GM12878 (cell line): ENCODE data around the gene ANKS4B. TPM values are rescaled to one million over a fixed set of nuclear protein-coding genes. Genes with fewer than 3 reads are reported as not detected.
"Not testable (repeated sequence)": the region's sequence is repeated elsewhere in the genome, so short reads cannot be mapped to it uniquely, and the experiment has no call there.

ENCODE experiments used
- ATAC-seq: fragments of 200-7000 bp; cut with Tn5 transposase; 3 replicates; pipeline ENCODE4 v1.9.1; 2020; ENCODE audit warnings: mild to moderate bottlenecking, moderate library complexity
- BruUV-seq: library from RNA; stranded (reverse); fragments of 400-500 nt; replicated peaks from 2 replicates; lab custom pipeline; 2021; lab: Mats Ljungman, UMichigan
- CTCF ChIA-PET: fragments of 300-600 bp; sonication (Branson Sonifier 250); formaldehyde crosslinking; extraction: SDS; loops from one replicate; lab custom pipeline; 2021; ENCODE audit warnings: inconsistent platforms; lab: Yijun Ruan, JAX
- POLR2A ChIA-PET: fragments of 350-600 bp; formaldehyde crosslinking; extraction: SDS; loops from one replicate; lab custom pipeline; 2021; ENCODE audit warnings: inconsistent platforms; lab: Charles Lee
- RAD21 ChIA-PET: fragments of 300-600 bp; sonication (Branson Sonifier 250); formaldehyde crosslinking; loops from one replicate; lab custom pipeline; 2023; ENCODE audit warnings: antibody characterized with exemption; ENCODE audit not compliant: unreplicated experiment; lab: Charles Lee
- SMC1A ChIA-PET: fragments of 300-600 bp; sonication (Branson Sonifier 250); formaldehyde crosslinking; loops from one replicate; lab custom pipeline; 2023; ENCODE audit not compliant: unreplicated experiment, uncharacterized antibody; lab: Charles Lee
- DNase-seq: peaks from one replicate; pipeline ENCODE4 v3.0.0-alpha.2; 2011; ENCODE audit warnings: low read depth, low spot score
- FAIRE-seq: peaks from 3 replicates; lab custom pipeline; 2011; peaks lifted over from hg19 to GRCh38; lab: Jason Lieb, UNC
- H2AFZ ChIP-seq: 2 replicates; pipeline ENCODE4 v1.6.0; 2011; ENCODE audit warnings: low read depth, low read length, control low read depth; ENCODE audit not compliant: control insufficient read depth
- H3K27ac ChIP-seq: 2 replicates; pipeline ENCODE4 v1.5.1; 2011; ENCODE audit warnings: control low read depth; ENCODE audit not compliant: control insufficient read depth, insufficient read depth
- H3K27me3 ChIP-seq, 2 experiments: replicated peaks in 1 of 2; 2 replicates each; pipeline versions ENCODE4 v1.6.0 to v1.6.1; 2011; ENCODE audit warnings: low read length in 1 of 2; ENCODE audit not compliant: control insufficient read depth in 2 of 2, insufficient read depth in 2 of 2
- H3K36me3 ChIP-seq, 2 experiments: 2 replicates each; pipeline ENCODE4 v1.5.1; 2011; ENCODE audit warnings: low read length in 1 of 2; ENCODE audit not compliant: control insufficient read depth in 2 of 2, insufficient read depth in 2 of 2
- H3K4me1 ChIP-seq: 2 replicates; pipeline ENCODE4 v1.6.1; 2011; ENCODE audit warnings: mild to moderate bottlenecking, low read length, moderate library complexity, mixed read lengths; ENCODE audit not compliant: control insufficient read depth, insufficient read depth
- H3K4me2 ChIP-seq: 2 replicates; pipeline ENCODE4 v1.6.0; 2011; ENCODE audit warnings: control low read depth; ENCODE audit not compliant: control insufficient read depth, insufficient read depth
- H3K4me3 ChIP-seq: fragments of 200-600 bp; sonication (generic); 2 replicates; pipeline ENCODE4 v1.5.1; 2016
- H3K79me2 ChIP-seq: 2 replicates; pipeline ENCODE4 v1.6.0; 2011; ENCODE audit warnings: low read length; ENCODE audit not compliant: control insufficient read depth, insufficient read depth
- H3K9ac ChIP-seq: 2 replicates; pipeline ENCODE4 v1.8.0; 2011; ENCODE audit warnings: low read length, control low read depth, mixed read lengths; ENCODE audit not compliant: control insufficient read depth, insufficient read depth
- H3K9me3 ChIP-seq: replicated peaks from 3 replicates; pipeline ENCODE4 v1.5.1; 2011; ENCODE audit warnings: mild to moderate bottlenecking, low read length; ENCODE audit not compliant: control insufficient read depth, insufficient read depth
- H4K20me1 ChIP-seq: 2 replicates; pipeline ENCODE4 v1.6.0; 2011; ENCODE audit not compliant: control insufficient read depth, insufficient read depth
- ATF7 ChIP-seq: fragments of 450-650 bp; IDR thresholded peaks from 2 replicates; pipeline ENCODE4 v1.6.1; 2016; ENCODE audit warnings: low read depth, mild to moderate bottlenecking
- BCL3 ChIP-seq: IDR thresholded peaks from 2 replicates; pipeline ENCODE4 v1.6.1; 2011; ENCODE audit warnings: borderline replicate concordance, low read depth, mild to moderate bottlenecking, moderate library complexity, low read length; ENCODE audit not compliant: insufficient read depth, poor library complexity, severe bottlenecking
- NFYB ChIP-seq: IDR thresholded peaks from 2 replicates; pipeline ENCODE4 v1.6.1; 2011; ENCODE audit warnings: low read depth, mild to moderate bottlenecking, low read length, improper control_type of control experiment, moderate library complexity; ENCODE audit not compliant: insufficient read depth
- POU2F2 ChIP-seq: IDR thresholded peaks from 3 replicates; pipeline ENCODE4 v1.6.1; 2011; ENCODE audit warnings: low read depth, mild to moderate bottlenecking, low read length, borderline replicate concordance
- RAD51 ChIP-seq: fragments of 450-650 bp; IDR thresholded peaks from 2 replicates; pipeline ENCODE4 v1.6.1; 2016; ENCODE audit warnings: moderate library complexity, mild to moderate bottlenecking, inconsistent platforms
- RELA ChIP-seq: fragments of 450-650 bp; IDR thresholded peaks from 2 replicates; pipeline ENCODE4 v1.8.0; 2014; ENCODE audit warnings: borderline replicate concordance; ENCODE audit not compliant: partially characterized antibody
- SKIL ChIP-seq: fragments of 450-650 bp; IDR thresholded peaks from 2 replicates; pipeline ENCODE4 v1.6.1; 2017; ENCODE audit warnings: mild to moderate bottlenecking, low read depth, inconsistent platforms; ENCODE audit not compliant: poor library complexity, severe bottlenecking
- SMAD1 ChIP-seq: fragments of 450-650 bp; IDR thresholded peaks from 2 replicates; pipeline ENCODE4 v1.6.1; 2018; ENCODE audit warnings: mild to moderate bottlenecking, low read depth; ENCODE audit not compliant: partially characterized antibody
- TARDBP ChIP-seq: IDR thresholded peaks from 2 replicates; pipeline ENCODE4 v1.6.1; 2016; ENCODE audit warnings: borderline replicate concordance
- YY1 ChIP-seq: IDR thresholded peaks from 2 replicates; pipeline ENCODE4 v1.6.1; 2011; ENCODE audit warnings: low read depth, mild to moderate bottlenecking, low read length
- WGBS: methylation state at CpG from one replicate; pipeline ENCODE4 v1.1.6; 2016; ENCODE audit warnings: low lambda C conversion rate; ENCODE audit not compliant: insufficient replicate concordance, insufficient coverage; ENCODE audit errors: missing lambda C conversion rate; 5-methylcytosine and 5-hydroxymethylcytosine counted together
- in situ Hi-C: fragments of 300-500 bp; cut with MboI; formaldehyde crosslinking; loops from 9 replicates; pipeline ENCODE4 v1.14.3; 2018; ENCODE audit warnings: mixed read lengths
- intact Hi-C: fragments of 100-400 bp; cut with micrococcal nuclease; formaldehyde crosslinking; loops from one replicate; pipeline ENCODE4 v1.14.2; 2022; ENCODE audit not compliant: unreplicated experiment
- polyA plus RNA-seq, 11 experiments: library from polyadenylated mRNA; depleted of rRNA in 4 of 11; unstranded in 6 of 11; stranded (reverse) in 5 of 11; fragments of >200 nt; fragmentation: Nextera tagmentation in 4 of 11; fragmentation: Illumina TruSeq in 1 of 11; extraction: Ambion mirVana in 4 of 11; extraction: Trizol in 1 of 11; gene quantifications; 1 replicate in 1 of 11; 2 replicates in 10 of 11; pipeline versions ENCODE4 v1.2.1 to v1.2.3, GENCODE V29; 2011 to 2016; ENCODE audit warnings: inconsistent platforms in 2 of 11, missing spikeins in 2 of 11, low read depth in 1 of 11
- total RNA-seq, 4 experiments: library from RNA; depleted of rRNA in 3 of 4; stranded (reverse); fragments of >200 nt in 3 of 4; fragmentation: Illumina TruSeq in 1 of 4; extraction: Trizol in 1 of 4; gene quantifications; 2 replicates each; pipeline versions ENCODE4 v1.2.1 to v1.2.3, GENCODE V29; 2013 to 2021

ANKS4B gene
- total and polyA plus RNA-seq, 10 of the 15 experiments (the other 5 are each of a cell fraction or from before 2014, with no cell fraction given) = 0.01 to 0.11 (median 0.05) TPM; not detected in 6

GRCh38 chr16:21289789-21290188, 56.3 kb downstream of the ANKS4B start:
- H3K36me3 ChIP-seq, RAD21 ChIA-PET, POLR2A ChIA-PET, ATAC-seq, H3K4me3 ChIP-seq, FAIRE-seq, H3K4me1 ChIP-seq, intact Hi-C loops, H3K9ac ChIP-seq, H3K4me2 ChIP-seq, BruUV-seq, H3K79me2 ChIP-seq, H3K27me3 ChIP-seq, H3K9me3 ChIP-seq, DNase-seq, H3K27ac ChIP-seq, H2AFZ ChIP-seq, H4K20me1 ChIP-seq: not testable (repeated sequence)
- 53% methylated on average over 3 of the region's 3 CpGs for WGBS
- in situ Hi-C loops = loop anchor here (10.0 kb wide), 1 partner anchor 265 kb away; no protein-coding TSS in a partner anchor
- SMC1A ChIA-PET = interaction anchor here (0.5 to 1.4 kb wide), 3 partner anchors 11 to 1362 kb away, joined by 3 read pairs; no protein-coding TSS in a partner anchor
- TF ChIP-seq NFYB = peak; percentile 63; the same call in 1 of the 2 replicates
- CTCF ChIA-PET = interaction anchor here (1.5 kb wide), 1 partner anchor 11 kb away, joined by 6 read pairs; no protein-coding TSS in a partner anchor

GRCh38 chr16:21300309-21301167, 67.0 kb downstream of the ANKS4B start:
- no peaks in the 10 kb centered on the region for H4K20me1 ChIP-seq
- TSS peak; percentile 86 for BruUV-seq
- FAIRE-seq (peak; percentile 94), ATAC-seq (peak; percentile 75), DNase-seq (peak; percentile 93)
- in situ Hi-C loops = no loop called here
- peak overlapping the region; percentile 90 for H3K4me3 ChIP-seq
- no peaks in the 10 kb centered on the region for H3K79me2 ChIP-seq
- intact Hi-C loops = loop anchor here (1.0 to 2.0 kb wide), 4 partner anchors 24 to 254 kb away; no protein-coding TSS in a partner anchor
- ChIA-PET POLR2A (interaction anchor here (0.5 to 1.9 kb wide), 8 partner anchors 28 to 145 kb away, joined by 3 to 7 read pairs (median 4); partner anchors contain the start of gene LDAF1), SMC1A (interaction anchor here (0.6 to 10.6 kb wide), 23 partner anchors 8 to 501 kb away, joined by 3 to 87 read pairs (median 3); partner anchors contain the start of genes CRYM and LDAF1), RAD21 (interaction anchor here (0.6 to 3.5 kb wide), 25 partner anchors 15 to 450 kb away, joined by 3 to 62 read pairs (median 4); partner anchors contain the start of genes CRYM and LDAF1), CTCF (interaction anchor here (0.6 to 3.8 kb wide), 24 partner anchors 10 to 1344 kb away, joined by 3 to 90 read pairs (median 4); partner anchors contain the start of gene LDAF1)
- H3K4me1 ChIP-seq = no peaks in the 10 kb centered on the region
- H3K27ac ChIP-seq = peak overlapping the region; percentile 54
- H3K36me3 ChIP-seq = no peaks in the 10 kb centered on the region
- no peaks in the 10 kb centered on the region for H3K9me3 ChIP-seq
- H2AFZ ChIP-seq = peak overlapping the region; percentile 76
- H3K9ac ChIP-seq = peak overlapping the region; percentile 77
- peak overlapping the region; percentile 92 for H3K4me2 ChIP-seq
- WGBS = under 1% methylated on average over 28 of the region's 36 CpGs
- no peaks in the 10 kb centered on the region for H3K27me3 ChIP-seq
- TF ChIP-seq BCL3 = no peak
- peak; percentile 46; the same call in 1 of the 2 replicates for TF ChIP-seq ATF7
- 0 out of 2 replicates have a peak, but pooled peaks have one; percentile 14 for TF ChIP-seq RAD51
- TF ChIP-seq TARDBP = no peak
- peak; percentile 23 for TF ChIP-seq SMAD1
- TF ChIP-seq YY1 = peak; percentile 75
- TF ChIP-seq POU2F2 = peak; percentile 64; the same call in 1 of the 3 replicates
- TF ChIP-seq NFYB = 0 out of 2 replicates have a peak, but pooled peaks have one; percentile 8
- peak; percentile 27 for TF ChIP-seq SKIL
- TF ChIP-seq RELA = peak; percentile 53
